Adipose tissue (tissue), 3 donors: Measurements from ENCODE around the gene TNKS1BP1. TPM values are rescaled to one million over a fixed set of nuclear protein-coding genes. Genes with fewer than 3 reads are reported as not detected.
"Not testable (repeated sequence)": the region's sequence is repeated elsewhere in the genome, so short reads cannot be mapped to it uniquely, and the experiment has no call there.

Source experiments
- H3K27ac ChIP-seq: one replicate; pipeline ENCODE4 v1.5.1; 2013; ENCODE audit warnings: low read depth, low read length
- WGBS, 3 donors: extraction: QIAGEN DNeasy Blood & Tissue Kit; methylation state at CpG; one replicate each; pipeline ENCODE4 v1.1.7; 2013; 5-methylcytosine and 5-hydroxymethylcytosine counted together
- polyA plus RNA-seq, 3 donors: library from polyadenylated mRNA; stranded (reverse); fragments of 200-250 nt; gene quantifications; one replicate each; pipeline ENCODE4 v1.2.3, GENCODE V29; 2013
- donor health status: healthy with polysubstance abuse.
- donor health status: Bipolar disorder and iron deficiency.
- donor health status: healthy.

The TNKS1BP1 gene
- polyA plus RNA-seq, 3 donors: 69.8 to 237 (median 176) TPM

- WGBS, 3 donors: 43 to 52% (median 51%) methylated on average over 9 of the region's 9 CpGs
Observed at GRCh38 chr11:57356268-57356667, 31.5 kb upstream of the TNKS1BP1 start.

DNA sequence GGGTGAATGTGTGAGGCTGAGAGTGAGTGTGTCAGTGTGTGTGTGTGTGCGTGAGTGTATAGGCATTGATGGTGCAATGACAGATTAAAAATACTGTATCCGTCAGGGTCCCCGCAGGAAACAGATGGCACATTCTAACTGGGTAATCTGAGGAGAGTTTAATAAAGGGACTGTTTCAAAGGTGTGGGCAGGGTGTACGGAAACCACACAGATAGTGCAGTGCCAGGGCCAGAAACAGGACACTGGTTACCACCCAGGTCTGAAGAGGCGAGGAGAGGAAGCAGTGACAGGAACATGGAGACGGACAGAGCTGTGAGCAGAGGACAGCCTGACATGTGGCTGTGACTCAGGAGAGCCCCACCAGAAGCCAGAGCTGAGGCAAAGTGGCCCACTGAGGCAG, 29.9 kb upstream of the TNKS1BP1 start:
- no peak overlapping the region for H3K27ac ChIP-seq
- WGBS, 3 donors: 56 to 83% (median 71%) methylated on average over 6 of the region's 6 CpGs

More at GRCh38 chr11:57356268-57356667, 31.5 kb upstream of the TNKS1BP1 start:
- H3K27ac ChIP-seq: no peak overlapping the region

DNA sequence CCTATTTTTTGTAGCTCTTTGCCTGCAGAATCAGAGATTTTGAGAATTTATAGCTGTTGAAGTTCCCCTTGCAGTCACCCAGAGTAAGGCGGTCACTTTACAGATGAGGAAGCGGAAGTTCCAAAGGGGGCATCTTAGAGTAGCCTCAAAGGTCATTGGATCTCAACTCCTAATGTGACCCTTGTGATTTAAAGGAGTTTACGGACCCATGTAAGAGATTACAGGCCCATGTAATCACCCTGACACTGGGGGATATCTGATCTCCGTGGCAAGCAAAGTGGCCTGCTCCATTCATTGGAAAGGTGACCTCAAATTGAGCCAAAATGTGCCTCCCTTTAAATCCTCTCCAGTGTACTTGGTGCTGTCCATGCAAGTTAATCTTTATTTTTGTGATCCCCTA, 29.1 kb upstream of the TNKS1BP1 start:
- H3K27ac ChIP-seq: no peak overlapping the region
- 68 to 86% (median 69%) methylated on average over 4 of the region's 4 CpGs for WGBS, 3 donors

- 55 to 70% (median 56%) methylated on average over 4 of the region's 4 CpGs for WGBS, 3 donors
- H3K27ac ChIP-seq: no peak overlapping the region
Observed at GRCh38 chr11:57353446-57353845, 28.7 kb upstream of the TNKS1BP1 start.

- 60 to 72% (median 61%) methylated on average over 5 of the region's 5 CpGs for WGBS, 3 donors
- H3K27ac ChIP-seq: no peak overlapping the region
Observed at GRCh38 chr11:57353036-57353435, 28.3 kb upstream of the TNKS1BP1 start.

DNA sequence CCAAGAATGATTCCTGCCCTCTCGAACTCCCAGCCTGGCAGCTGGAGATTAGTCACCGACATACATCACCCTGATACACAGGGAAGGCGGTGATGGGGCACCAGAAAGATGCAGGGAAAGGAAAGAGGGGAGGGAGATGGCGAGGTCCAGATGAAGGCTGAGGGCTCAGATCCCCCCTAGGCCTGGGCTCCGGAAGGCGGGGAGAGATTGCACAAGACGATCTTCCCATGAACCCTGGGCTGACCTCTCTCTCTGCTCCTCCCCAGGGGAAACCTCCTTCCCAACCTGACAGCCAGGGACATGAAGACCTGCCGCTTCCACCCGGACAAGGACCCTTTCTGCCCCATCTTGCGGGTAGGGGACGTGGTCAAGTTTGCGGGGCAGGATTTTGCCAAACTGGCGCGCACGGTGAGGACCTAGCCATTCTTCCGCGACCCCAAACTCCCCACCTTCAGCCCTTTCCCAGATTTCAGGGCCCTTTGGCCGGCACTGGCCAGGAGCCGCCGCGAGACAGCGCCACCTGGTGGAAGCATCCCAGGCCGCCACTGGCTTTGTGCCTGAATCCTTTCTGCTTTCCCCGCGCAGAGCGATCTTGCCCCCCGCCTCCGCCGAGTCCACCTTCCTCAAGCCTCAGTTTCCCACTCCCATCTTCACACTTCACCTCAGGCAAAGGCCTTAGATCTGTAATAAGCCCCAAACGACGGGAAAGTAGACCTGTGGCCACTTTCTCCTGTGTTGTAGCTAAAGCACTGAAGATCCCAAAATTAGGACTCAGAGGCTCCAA, 24.9 kb upstream of the TNKS1BP1 start:
- WGBS, 3 donors: 23 to 25% (median 23%) methylated on average over 29 to 31 of the region's 31 CpGs
- no peak overlapping the region for H3K27ac ChIP-seq

DNA sequence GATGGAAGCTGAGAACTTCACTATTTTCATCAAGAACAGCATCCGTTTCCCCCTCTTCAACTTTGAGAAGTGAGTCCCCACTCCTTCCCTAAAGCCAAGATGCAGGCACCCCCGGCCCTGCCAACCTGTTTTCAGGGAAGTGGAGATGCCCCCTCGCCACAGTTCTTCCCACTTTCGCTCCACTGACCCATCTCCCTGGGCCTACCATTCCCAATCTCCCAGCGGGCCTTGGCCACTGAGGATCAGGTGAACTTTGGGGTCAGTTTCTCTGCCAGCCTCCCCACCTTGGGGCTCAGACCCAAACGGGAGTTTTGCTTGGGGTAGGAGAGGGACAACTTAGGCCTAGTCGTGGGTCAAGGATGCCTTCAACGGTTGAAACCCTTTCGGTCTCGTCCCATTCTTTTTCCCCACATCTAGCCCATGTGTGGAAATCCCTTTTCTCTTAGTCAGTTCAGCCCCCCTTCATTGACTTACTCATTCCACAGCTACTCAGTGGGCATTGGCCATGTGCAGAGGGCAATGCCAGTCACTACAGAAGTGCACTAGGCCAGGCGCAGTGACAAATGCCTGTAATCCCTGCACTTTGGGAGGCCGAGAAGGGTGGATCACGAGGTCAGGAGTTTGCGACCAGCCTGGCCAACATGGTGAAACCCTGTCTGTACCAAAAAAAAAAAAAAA, 24.0 kb upstream of the TNKS1BP1 start:
- WGBS, 3 donors: 89 to 93% (median 90%) methylated on average over 14 of the region's 14 CpGs
- no peak overlapping the region for H3K27ac ChIP-seq

- WGBS, 3 donors: 77 to 87% (median 80%) methylated on average over 7 of the region's 7 CpGs
- H3K27ac ChIP-seq: no peak overlapping the region
Observed at GRCh38 chr11:57348052-57348451, 23.3 kb upstream of the TNKS1BP1 start.

DNA sequence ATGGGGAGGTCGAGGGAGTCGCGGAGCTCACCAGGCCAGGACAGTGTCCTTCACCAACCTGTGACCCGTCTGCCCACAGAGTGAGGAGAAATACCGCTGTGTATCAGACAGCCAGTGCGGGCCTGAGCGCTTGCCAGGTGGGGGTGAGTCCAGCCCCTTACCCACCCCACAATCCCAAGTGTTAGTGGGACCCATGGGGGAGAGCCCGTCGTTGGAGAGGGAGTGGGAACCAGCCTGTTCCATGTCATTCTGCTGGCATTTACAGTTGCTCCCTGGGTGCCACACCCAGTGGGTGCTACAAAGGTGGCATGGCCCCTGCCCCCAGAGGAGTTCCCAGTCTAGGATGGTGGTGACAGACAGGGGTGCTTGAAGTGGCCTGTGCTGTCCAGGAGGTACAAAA, 22.6 kb upstream of the TNKS1BP1 start:
- H3K27ac ChIP-seq: no peak overlapping the region
- WGBS, 3 donors: 85 to 89% (median 86%) methylated on average over 9 of the region's 9 CpGs

GRCh38 chr11:57345555-57346211, 20.9 kb upstream of the TNKS1BP1 start:
- WGBS, 3 donors: 16 to 21% (median 20%) methylated on average over 10 to 11 of the region's 11 CpGs
- H3K27ac ChIP-seq: no peak overlapping the region

DNA sequence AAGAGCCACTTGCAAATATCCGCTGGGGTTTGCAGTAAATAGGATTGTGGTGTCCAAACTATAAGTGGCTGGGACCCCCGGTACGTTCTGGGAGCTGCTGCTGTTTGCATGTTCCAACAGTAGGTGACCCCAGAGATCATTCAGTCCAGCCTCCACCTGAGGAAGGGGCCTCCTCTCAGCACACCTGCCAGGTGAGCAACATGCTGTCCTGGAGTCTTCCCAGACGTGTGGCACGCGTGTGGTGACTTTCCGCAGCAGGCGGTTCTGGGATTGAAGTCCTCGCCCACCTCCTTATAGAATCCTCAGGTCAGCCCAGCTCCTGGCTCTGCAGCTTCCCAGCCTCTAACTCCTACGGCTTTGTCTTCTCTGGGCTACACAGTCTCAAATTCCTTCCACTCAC, 20.1 kb upstream of the TNKS1BP1 start:
- 90 to 95% (median 95%) methylated on average over 10 of the region's 10 CpGs for WGBS, 3 donors
- H3K27ac ChIP-seq: no peak overlapping the region

- WGBS, 3 donors: 81 to 83% (median 82%) methylated on average over 7 of the region's 7 CpGs
Observed at GRCh38 chr11:57343825-57344224, 19.1 kb upstream of the TNKS1BP1 start.

GRCh38 chr11:57342702-57343101, 17.9 kb upstream of the TNKS1BP1 start:
- WGBS, 3 donors: 67 to 81% (median 78%) methylated on average over 11 of the region's 11 CpGs
- no peak overlapping the region for H3K27ac ChIP-seq

More at GRCh38 chr11:57343825-57344224, 19.1 kb upstream of the TNKS1BP1 start:
- no peak overlapping the region for H3K27ac ChIP-seq

DNA sequence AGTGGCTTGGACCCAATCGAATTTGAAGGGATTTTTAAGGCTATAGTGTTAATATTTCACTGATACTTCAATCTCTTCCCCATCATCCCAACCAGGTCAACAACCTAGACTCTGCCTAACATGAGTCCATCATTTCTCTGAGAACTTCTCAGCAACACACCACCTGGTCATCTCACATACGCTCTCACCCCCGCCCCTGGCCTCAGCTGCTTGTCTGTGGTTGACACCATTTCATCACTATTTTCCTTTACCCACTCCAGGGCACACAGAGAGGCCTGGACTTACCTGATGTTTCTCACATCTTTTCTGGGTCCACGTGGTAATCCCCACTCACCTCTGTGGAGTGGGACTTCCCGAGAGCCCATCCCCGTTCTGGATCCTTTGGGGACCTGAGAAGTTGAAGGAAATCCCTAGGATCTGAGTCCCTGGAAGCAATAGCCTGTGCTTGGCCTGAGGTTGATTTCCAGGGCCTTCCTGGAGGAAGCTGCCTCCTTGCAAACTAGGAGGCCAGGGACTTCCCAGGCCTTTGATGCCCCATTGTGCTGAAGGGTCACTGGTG, 16.6 kb upstream of the TNKS1BP1 start:
- no peak overlapping the region for H3K27ac ChIP-seq
- WGBS, 3 donors: 61 to 81% (median 80%) methylated on average over 6 of the region's 6 CpGs

GRCh38 chr11:57340039-57340615, 15.4 kb upstream of the TNKS1BP1 start:
- no peak overlapping the region for H3K27ac ChIP-seq
- 38 to 47% (median 41%) methylated on average over 12 of the region's 12 CpGs for WGBS, 3 donors

DNA sequence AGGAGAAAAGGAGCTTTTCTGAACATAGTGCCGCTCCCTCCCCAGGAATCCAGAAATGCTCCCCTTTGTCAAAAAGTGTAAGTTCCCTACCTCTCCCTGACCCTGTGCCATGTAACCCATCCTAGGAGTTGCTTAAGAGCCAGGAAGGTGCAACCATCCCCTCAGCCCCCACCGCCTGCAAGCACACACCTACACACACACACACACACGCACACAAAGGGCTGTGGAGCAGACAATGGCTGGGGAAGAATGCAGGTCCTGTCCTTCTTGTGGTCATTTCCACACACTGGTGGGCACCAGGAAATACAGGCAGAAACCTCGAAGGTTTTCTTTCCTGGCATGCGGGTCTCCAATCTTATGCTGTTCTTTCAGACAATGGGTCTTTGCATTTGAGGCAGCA, 14.6 kb upstream of the TNKS1BP1 start:
- WGBS, 3 donors: 77 to 88% (median 80%) methylated on average over 5 of the region's 5 CpGs
- H3K27ac ChIP-seq: no peak overlapping the region

DNA sequence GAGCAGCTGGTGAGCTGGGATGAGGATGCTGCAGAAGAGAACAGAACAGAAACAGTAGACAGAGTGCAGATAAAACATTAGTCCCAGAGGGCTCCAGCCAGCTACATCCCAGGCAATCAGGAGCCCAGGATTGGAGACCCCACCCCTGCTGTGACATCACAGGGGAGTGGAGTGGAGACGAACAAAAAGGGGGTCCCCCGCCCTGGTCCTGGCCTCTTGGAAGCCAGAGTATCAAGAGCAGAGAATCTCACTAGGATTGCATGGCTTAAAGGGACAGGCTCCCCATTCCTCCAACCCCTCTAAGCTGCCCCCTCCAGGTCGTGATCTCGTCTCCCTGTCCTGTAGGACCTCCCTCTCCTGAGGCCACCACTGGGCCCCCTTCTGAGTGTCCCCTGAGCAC, 13.4 kb upstream of the TNKS1BP1 start, which contains the start of gene P2RX3:
TSS of gene P2RX3 (plus strand) at position 211 of the 400 bp plus-strand sequence. CDS start 199 bp downstream, outside the sequence.
- 47 to 59% (median 58%) methylated on average over 4 of the region's 4 CpGs for WGBS, 3 donors
- H3K27ac ChIP-seq: no peak within 1 kb of the TSS

DNA sequence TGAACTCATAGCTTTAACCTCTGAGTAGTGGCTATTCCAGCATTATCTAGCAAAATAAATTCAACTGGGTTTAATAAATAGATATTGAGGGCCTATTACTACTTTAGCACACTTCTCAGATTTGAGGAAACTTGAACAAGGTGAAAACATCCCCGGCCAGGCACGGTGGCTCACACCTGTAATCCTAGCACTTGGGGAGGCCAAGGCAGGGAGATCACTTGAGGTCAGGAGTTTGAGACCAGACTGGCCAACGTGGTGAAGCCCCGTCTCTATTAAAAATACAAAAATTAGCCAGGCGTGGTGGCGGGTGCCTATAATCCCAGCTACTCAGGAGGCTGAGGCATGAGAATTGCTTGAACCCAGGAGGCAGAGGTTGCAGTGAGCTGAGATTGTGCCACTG, 12.1 kb upstream of the TNKS1BP1 start:
- WGBS, 3 donors: 93 to 95% (median 94%) methylated on average over 6 of the region's 6 CpGs
- H3K27ac ChIP-seq: not testable (repeated sequence)
